Measurements from ENCODE around the gene ZNF467.

The ZNF467 gene

DNA sequence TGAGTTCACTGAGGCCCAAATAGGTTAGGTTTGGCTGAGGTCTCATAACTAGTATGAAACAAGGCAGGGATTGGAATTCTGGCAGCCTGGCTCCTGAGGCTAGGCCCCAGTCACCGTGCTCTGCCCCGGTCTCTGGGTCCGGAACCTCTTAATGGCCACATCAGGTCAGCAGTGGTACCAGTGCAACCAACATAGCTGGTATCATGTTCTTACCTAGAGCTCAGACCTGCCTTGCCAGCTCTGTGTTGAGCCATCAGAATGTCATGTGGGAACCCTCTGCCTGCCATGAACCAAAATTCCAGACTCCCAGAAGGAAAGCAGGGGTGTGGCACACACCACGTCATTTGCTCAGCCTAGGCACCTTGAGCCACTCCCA lies 56.5 kb downstream of the ZNF467 start:
- H3K9me3 ChIP-seq (replicated peaks; ENCODE audit: insufficient read depth, low read length), result no peaks in the 10 kb centered on the region
- no peak overlapping the region for H3K4me2 ChIP-seq (ENCODE audit: low read depth, low read length)
- H3K27me3 ChIP-seq (replicated peaks; ENCODE audit: insufficient read depth, low read length), result peaks cover 1% of the 10 kb centered on the region; the same call in 1 of the 2 replicates
- H3K36me3 ChIP-seq (replicated peaks; ENCODE audit: insufficient read depth, low read length), result no peaks in the 10 kb centered on the region
- no peak for DNase-seq
- peaks cover 5% of the 10 kb centered on the region for H3F3A ChIP-seq (ENCODE audit: insufficient read depth, low read length)
- H3K9me2 ChIP-seq (replicated peaks; ENCODE audit: insufficient read depth, low read length), result no peaks in the 10 kb centered on the region
- no peak overlapping the region for H2AFZ ChIP-seq (ENCODE audit: low read length)
- H3K79me2 ChIP-seq (ENCODE audit: low read length), result no peaks in the 10 kb centered on the region
- TF ChIP-seq EZH2 (optimal IDR thresholded peaks at IDR 0.05; ENCODE audit: low read depth, low read length) (no peak), EZH2phosphoT487 (IDR thresholded peaks at IDR 0.05; ENCODE audit: low read length) (no peak)
- TF ChIP-seq, protein P1, sequence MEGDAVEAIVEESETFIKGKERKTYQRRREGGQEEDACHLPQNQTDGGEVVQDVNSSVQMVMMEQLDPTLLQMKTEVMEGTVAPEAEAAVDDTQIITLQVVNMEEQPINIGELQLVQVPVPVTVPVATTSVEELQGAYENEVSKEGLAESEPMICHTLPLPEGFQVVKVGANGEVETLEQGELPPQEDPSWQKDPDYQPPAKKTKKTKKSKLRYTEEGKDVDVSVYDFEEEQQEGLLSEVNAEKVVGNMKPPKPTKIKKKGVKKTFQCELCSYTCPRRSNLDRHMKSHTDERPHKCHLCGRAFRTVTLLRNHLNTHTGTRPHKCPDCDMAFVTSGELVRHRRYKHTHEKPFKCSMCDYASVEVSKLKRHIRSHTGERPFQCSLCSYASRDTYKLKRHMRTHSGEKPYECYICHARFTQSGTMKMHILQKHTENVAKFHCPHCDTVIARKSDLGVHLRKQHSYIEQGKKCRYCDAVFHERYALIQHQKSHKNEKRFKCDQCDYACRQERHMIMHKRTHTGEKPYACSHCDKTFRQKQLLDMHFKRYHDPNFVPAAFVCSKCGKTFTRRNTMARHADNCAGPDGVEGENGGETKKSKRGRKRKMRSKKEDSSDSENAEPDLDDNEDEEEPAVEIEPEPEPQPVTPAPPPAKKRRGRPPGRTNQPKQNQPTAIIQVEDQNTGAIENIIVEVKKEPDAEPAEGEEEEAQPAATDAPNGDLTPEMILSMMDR (IDR thresholded peaks at IDR 0.05; ENCODE audit: low read length), result no peak
- 0 out of 2 replicates have a peak, but pooled peaks cover 3% of the 10 kb centered on the region for H3K4me1 ChIP-seq (ENCODE audit: low read length)
- H3K9ac ChIP-seq (ENCODE audit: low read length), result no peak overlapping the region
- H3K27ac ChIP-seq (ENCODE audit: low read length), result no peak overlapping the region
- H4K20me1 ChIP-seq (ENCODE audit: insufficient read depth, low read length), result no peaks in the 10 kb centered on the region
- H3K4me3 ChIP-seq (ENCODE audit: low read length), result no peak overlapping the region

DNA sequence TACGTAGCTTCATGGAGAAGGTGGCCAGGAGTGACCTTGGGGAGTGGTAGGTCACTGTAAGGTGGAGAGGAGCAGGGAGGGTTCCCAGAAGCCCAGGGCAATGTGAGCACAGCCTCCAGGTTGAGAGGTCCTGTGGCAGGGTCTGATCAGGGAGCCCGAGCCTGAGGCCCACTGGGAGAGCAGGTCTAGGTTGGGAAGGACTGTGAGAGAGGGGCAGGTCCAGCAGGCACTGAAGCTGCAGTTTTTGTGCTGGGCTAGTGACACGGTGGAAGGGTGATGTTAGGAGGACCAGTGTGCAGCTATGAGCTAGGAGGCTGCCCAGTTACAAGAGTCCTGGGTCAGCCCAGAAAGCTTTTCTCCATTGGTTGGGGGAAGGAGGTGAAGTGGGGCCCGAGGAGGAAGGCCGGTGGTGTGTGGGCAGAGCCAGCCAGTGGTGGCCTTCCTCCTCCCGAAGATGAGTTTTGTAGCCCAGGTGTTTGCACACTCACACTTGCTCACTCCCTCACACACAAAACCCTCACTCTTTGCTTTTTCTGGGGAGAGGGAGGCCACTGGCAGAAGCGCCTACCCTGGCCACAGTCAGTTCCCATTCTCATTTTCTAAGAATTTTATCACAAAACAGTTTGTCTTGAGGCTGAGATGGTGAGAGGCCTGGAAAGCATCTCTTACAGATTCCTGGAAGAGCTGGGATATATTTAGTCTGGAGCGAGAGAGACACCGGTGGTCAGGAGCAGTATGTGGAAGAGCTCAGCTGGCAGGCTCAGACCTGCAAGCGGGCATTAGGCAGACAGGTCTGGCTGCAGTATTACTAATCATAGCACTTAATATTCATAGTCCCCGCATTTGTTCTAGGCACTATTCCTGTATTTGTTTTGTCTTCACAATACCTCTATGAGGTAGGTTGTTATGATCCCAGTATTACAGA lies 57.1 kb downstream of the ZNF467 start:
- Histone ChIP-seq H2AFZ (ENCODE audit: low read length) (no peak overlapping the region), H3K9ac (ENCODE audit: low read length) (no peak overlapping the region), H3K9me3 (replicated peaks; ENCODE audit: insufficient read depth, low read length) (no peaks in the 10 kb centered on the region), H3K9me2 (replicated peaks; ENCODE audit: insufficient read depth, low read length) (no peaks in the 10 kb centered on the region), H3K36me3 (replicated peaks; ENCODE audit: insufficient read depth, low read length) (no peaks in the 10 kb centered on the region), H3K4me1 (ENCODE audit: low read length) (0 out of 2 replicates have a peak, but pooled peaks cover 3% of the 10 kb centered on the region), H3K27me3 (replicated peaks; ENCODE audit: insufficient read depth, low read length) (peaks cover 7% of the 10 kb centered on the region; the same call in 1 of the 2 replicates), H3K4me3 (ENCODE audit: low read length) (no peak overlapping the region), H3K4me2 (ENCODE audit: low read depth, low read length) (no peak overlapping the region), H4K20me1 (ENCODE audit: insufficient read depth, low read length) (no peaks in the 10 kb centered on the region), H3K79me2 (ENCODE audit: low read length) (no peaks in the 10 kb centered on the region), H3K27ac (ENCODE audit: low read length) (no peak overlapping the region), H3F3A (ENCODE audit: insufficient read depth, low read length) (peaks cover 5% of the 10 kb centered on the region)
- no peak for TF ChIP-seq EZH2 (optimal IDR thresholded peaks at IDR 0.05; ENCODE audit: low read depth, low read length)
- TF ChIP-seq, protein P1 (IDR thresholded peaks at IDR 0.05; ENCODE audit: low read length), result no peak
- no peak for TF ChIP-seq EZH2phosphoT487 (IDR thresholded peaks at IDR 0.05; ENCODE audit: low read length)
- no peak for DNase-seq

DNA sequence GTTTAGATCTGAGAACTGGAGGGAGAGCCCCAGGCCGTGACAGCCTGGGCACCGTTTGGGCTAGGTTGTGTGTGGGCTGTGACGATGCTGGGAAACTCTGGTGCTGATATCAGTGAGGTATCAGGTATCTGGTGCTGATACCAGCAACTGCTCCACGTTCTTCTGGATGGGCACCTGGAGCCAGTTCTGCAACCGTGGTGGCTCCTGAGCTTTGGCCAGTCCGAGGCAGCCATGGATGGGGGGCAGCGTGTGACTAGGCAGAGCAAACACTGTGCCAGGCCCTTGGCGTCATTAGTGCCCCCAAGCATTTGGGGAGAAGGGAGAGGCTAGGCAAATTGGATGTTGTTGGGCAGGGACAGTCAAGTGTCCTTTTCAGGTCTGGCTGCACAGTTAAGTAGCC lies 57.9 kb downstream of the ZNF467 start:
- H3K79me2 ChIP-seq (ENCODE audit: low read length), result no peaks in the 10 kb centered on the region
- no peaks in the 10 kb centered on the region for H3K36me3 ChIP-seq (replicated peaks; ENCODE audit: insufficient read depth, low read length)
- H3K4me2 ChIP-seq (ENCODE audit: low read depth, low read length), result peak overlapping the region; percentile 90
- no peaks in the 10 kb centered on the region for H3K9me2 ChIP-seq (replicated peaks; ENCODE audit: insufficient read depth, low read length)
- peaks cover 5% of the 10 kb centered on the region for H3F3A ChIP-seq (ENCODE audit: insufficient read depth, low read length)
- H3K27ac ChIP-seq (ENCODE audit: low read length), result no peak overlapping the region
- 0 out of 2 replicates have a peak, but pooled peaks cover 3% of the 10 kb centered on the region for H3K4me1 ChIP-seq (ENCODE audit: low read length)
- no peak for DNase-seq
- no peaks in the 10 kb centered on the region; the same call in 1 of the 2 replicates for H3K9me3 ChIP-seq (replicated peaks; ENCODE audit: insufficient read depth, low read length)
- peak overlapping the region; percentile 55; the same call in 1 of the 2 replicates for H3K9ac ChIP-seq (ENCODE audit: low read length)
- no peak for TF ChIP-seq EZH2 (optimal IDR thresholded peaks at IDR 0.05; ENCODE audit: low read depth, low read length)
- no peak for TF ChIP-seq EZH2phosphoT487 (IDR thresholded peaks at IDR 0.05; ENCODE audit: low read length)
- TF ChIP-seq, protein P1 (IDR thresholded peaks at IDR 0.05; ENCODE audit: low read length), result no peak
- H3K27me3 ChIP-seq (replicated peaks; ENCODE audit: insufficient read depth, low read length), result peaks cover 11% of the 10 kb centered on the region; the same call in 1 of the 2 replicates
- H2AFZ ChIP-seq (ENCODE audit: low read length), result peak overlapping the region; percentile 84
- peak overlapping the region; percentile 78 for H3K4me3 ChIP-seq (ENCODE audit: low read length)
- no peaks in the 10 kb centered on the region for H4K20me1 ChIP-seq (ENCODE audit: insufficient read depth, low read length)
